CD8-positive, alpha-beta memory T cell (primary cell): ENCODE data around the gene PDCD1. TPM values are rescaled to one million over a fixed set of nuclear protein-coding genes. Genes with fewer than 3 reads are reported as not detected.

ENCODE experiments used
- polyA plus RNA-seq: library from polyadenylated mRNA; unstranded; fragments of 300-500 nt; fragmentation: Illumina TruSeq; gene quantifications from one replicate; pipeline ENCODE4 v1.2.3, GENCODE V29; 2021
- total RNA-seq, 2 experiments: library from RNA; stranded (reverse); gene quantifications; one replicate each; pipeline ENCODE4 v1.2.3, GENCODE V29; 2021

The PDCD1 gene
- total and polyA plus RNA-seq, 3 experiments from 2014 or later: 34.3 to 41.8 (median 39.3) TPM

Other genes starting within 250 kb of the PDCD1 start
- 10 to 100 TPM; 51.4 to 51.9 TPM for gene THAP4, start 221.7 kb downstream of the PDCD1 start, total RNA-seq
- gene THAP4, start 221.7 kb downstream of the PDCD1 start, polyA plus RNA-seq: 42.3 TPM
- gene ATG4B, start 221.2 kb downstream of the PDCD1 start, total RNA-seq: 10 to 100 TPM; 79.0 to 80.2 TPM
- gene ATG4B, start 221.2 kb downstream of the PDCD1 start, polyA plus RNA-seq: 56.1 TPM
- gene DTYMK, start 172.1 kb downstream of the PDCD1 start, total RNA-seq: 100 to 1,000 TPM; 131 to 134 TPM
- 41.1 TPM for gene DTYMK, start 172.1 kb downstream of the PDCD1 start, polyA plus RNA-seq
- 10 to 100 TPM; 44.4 to 48.4 TPM for gene ING5, start 156.9 kb downstream of the PDCD1 start, total RNA-seq
- gene ING5, start 156.9 kb downstream of the PDCD1 start, polyA plus RNA-seq: 19.5 TPM
- gene D2HGDH, start 124.3 kb downstream of the PDCD1 start, total RNA-seq: 10 to 100 TPM; 22.9 to 23.4 TPM
- gene D2HGDH, start 124.3 kb downstream of the PDCD1 start, polyA plus RNA-seq: 5.7 TPM
- under 1 TPM in 1 of 2 experiments, not detected in 1; 0.16 TPM for gene GAL3ST2, start 82.1 kb downstream of the PDCD1 start, total RNA-seq
- not detected for gene GAL3ST2, start 82.1 kb downstream of the PDCD1 start, polyA plus RNA-seq
- gene NEU4, start 49.7 kb downstream of the PDCD1 start, total RNA-seq: not detected
- not detected for gene NEU4, start 49.7 kb downstream of the PDCD1 start, polyA plus RNA-seq
- under 1 TPM; 0.11 to 0.18 TPM for gene RTP5, start 10.8 kb upstream of the PDCD1 start, total RNA-seq
- 0.23 TPM for gene RTP5, start 10.8 kb upstream of the PDCD1 start, polyA plus RNA-seq